H9 (cell line): Measurements from ENCODE around the gene SOBP. TPM values are rescaled to one million over a fixed set of nuclear protein-coding genes. Genes with fewer than 3 reads are reported as not detected.

ENCODE experiments used
- DNase-seq: peaks from one replicate; pipeline ENCODE4 v3.0.0-alpha.2; 2017
- H2AFZ ChIP-seq: one replicate; pipeline ENCODE4 v1.6.1; 2013; ENCODE audit warnings: mild to moderate bottlenecking, low read length, control low read depth, moderate library complexity
- H2AK5ac ChIP-seq: 2 replicates; pipeline ENCODE4 v1.6.1; 2013; ENCODE audit warnings: low read length, control low read depth, mixed read lengths; ENCODE audit not compliant: insufficient read length
- H2BK120ac ChIP-seq: one replicate; pipeline ENCODE4 v1.6.1; 2013; ENCODE audit warnings: low read depth, mild to moderate bottlenecking, low read length, control low read depth, inconsistent platforms; ENCODE audit not compliant: poor library complexity, severe bottlenecking
- H2BK12ac ChIP-seq: 2 replicates; pipeline ENCODE4 v1.6.1; 2013; ENCODE audit warnings: low read length, control low read depth, mixed read lengths, low read depth; ENCODE audit not compliant: insufficient read length
- H2BK15ac ChIP-seq: 2 replicates; pipeline ENCODE4 v1.6.1; 2013; ENCODE audit warnings: low read depth, low read length, control low read depth
- H2BK20ac ChIP-seq: one replicate; pipeline ENCODE4 v1.6.1; 2013; ENCODE audit warnings: low read depth, mild to moderate bottlenecking, low read length, control low read depth, inconsistent platforms; ENCODE audit not compliant: poor library complexity, severe bottlenecking
- H2BK5ac ChIP-seq: 2 replicates; pipeline ENCODE4 v1.6.1; 2013; ENCODE audit warnings: low read length, control low read depth, mixed read lengths; ENCODE audit not compliant: insufficient read length
- H3K14ac ChIP-seq: 2 replicates; pipeline ENCODE4 v1.6.1; 2013; ENCODE audit warnings: low read length, control low read depth; ENCODE audit not compliant: insufficient read depth
- H3K18ac ChIP-seq: 2 replicates; pipeline ENCODE4 v1.6.1; 2013; ENCODE audit warnings: low read depth, mild to moderate bottlenecking, mixed read lengths, low read length, control low read depth; ENCODE audit not compliant: insufficient read length
- H3K23ac ChIP-seq: 2 replicates; pipeline ENCODE4 v1.6.1; 2013; ENCODE audit warnings: low read length, control low read depth, mixed read lengths, low read depth; ENCODE audit not compliant: insufficient read length
- H3K23me2 ChIP-seq: 2 replicates; pipeline ENCODE4 v1.6.1; 2013; ENCODE audit warnings: low read depth, mild to moderate bottlenecking, mixed read lengths, low read length, control low read depth; ENCODE audit not compliant: insufficient read length, poor library complexity, severe bottlenecking
- H3K27ac ChIP-seq: 2 replicates; pipeline ENCODE4 v1.5.1; 2013; ENCODE audit warnings: low read length, control low read depth, mixed read lengths, low read depth; ENCODE audit not compliant: insufficient read length
- H3K27me3 ChIP-seq: 2 replicates; pipeline ENCODE4 v1.6.1; 2013; ENCODE audit warnings: low read length, control low read depth, inconsistent platforms; ENCODE audit not compliant: insufficient read depth
- H3K4ac ChIP-seq: 2 replicates; pipeline ENCODE4 v1.6.1; 2013; ENCODE audit warnings: low read depth, mild to moderate bottlenecking, control low read depth, inconsistent platforms, low read length, moderate library complexity
- H3K4me1 ChIP-seq: 2 replicates; pipeline ENCODE4 v1.6.1; 2013; ENCODE audit warnings: low read length, control low read depth, inconsistent platforms; ENCODE audit not compliant: insufficient read depth
- H3K4me2 ChIP-seq: 2 replicates; pipeline ENCODE4 v1.6.1; 2013; ENCODE audit warnings: low read length, control low read depth, mixed read lengths; ENCODE audit not compliant: insufficient read length, insufficient read depth
- H3K56ac ChIP-seq: 2 replicates; pipeline ENCODE4 v1.6.1; 2013; ENCODE audit warnings: low read depth, mild to moderate bottlenecking, mixed read lengths, low read length, control low read depth; ENCODE audit not compliant: insufficient read length
- H3K79me1 ChIP-seq: 2 replicates; pipeline ENCODE4 v1.6.1; 2013; ENCODE audit warnings: low read depth, mild to moderate bottlenecking, moderate library complexity, low read length, control low read depth, inconsistent platforms; ENCODE audit not compliant: insufficient read depth, poor library complexity, severe bottlenecking
- H3K79me2 ChIP-seq: 2 replicates; pipeline ENCODE4 v1.6.1; 2013; ENCODE audit warnings: low read length, control low read depth, inconsistent platforms; ENCODE audit not compliant: insufficient read depth
- H3K9ac ChIP-seq: 2 replicates; pipeline ENCODE4 v1.6.1; 2013; ENCODE audit warnings: low read length, control low read depth, mixed read lengths; ENCODE audit not compliant: insufficient read length; ENCODE audit errors: extremely low read depth
- H3K9me3 ChIP-seq: one replicate; pipeline ENCODE4 v1.6.1; 2013; ENCODE audit warnings: low read depth, low read length, inconsistent platforms; ENCODE audit not compliant: control insufficient read depth
- H3T11ph ChIP-seq: one replicate; pipeline ENCODE4 v1.6.1; 2013; ENCODE audit warnings: mild to moderate bottlenecking, low read length, control low read depth, inconsistent platforms
- H4K20me1 ChIP-seq: one replicate; pipeline ENCODE4 v1.6.1; 2013; ENCODE audit not compliant: control insufficient read depth, insufficient read length, insufficient read depth
- H4K5ac ChIP-seq: 2 replicates; pipeline ENCODE4 v1.6.1; 2013; ENCODE audit warnings: low read depth, mild to moderate bottlenecking, mixed read lengths, low read length, control low read depth; ENCODE audit not compliant: insufficient read length
- H4K8ac ChIP-seq: replicated peaks from 2 replicates; pipeline ENCODE4 v1.6.1; 2013; ENCODE audit warnings: low read length, control low read depth, mixed read lengths, low read depth; ENCODE audit not compliant: insufficient read length
- H4K91ac ChIP-seq: 2 replicates; pipeline ENCODE4 v1.6.1; 2013; ENCODE audit warnings: low read depth, mild to moderate bottlenecking, moderate library complexity, mixed read lengths, low read length, control low read depth; ENCODE audit not compliant: insufficient read length
- H3K27ac Mint-ChIP-seq, 3 experiments: 2 replicates in 2 of 3; 3 replicates in 1 of 3; pipeline ENCODE4 v1.8.0; 2020 to 2021; ENCODE audit warnings: mixed read lengths in 3 of 3, mild to moderate bottlenecking in 1 of 3, moderate library complexity in 1 of 3
- H3K27me3 Mint-ChIP-seq: 2 replicates; pipeline ENCODE4 v1.8.0; 2021; ENCODE audit warnings: low read depth, mild to moderate bottlenecking, moderate library complexity, mixed read lengths
- H3K36me3 Mint-ChIP-seq, 3 experiments: 2 replicates in 2 of 3; 3 replicates in 1 of 3; pipeline ENCODE4 v1.8.0; 2020 to 2021; ENCODE audit warnings: low read depth in 3 of 3, mixed read lengths in 3 of 3; ENCODE audit not compliant: insufficient read depth in 1 of 3
- H3K4me1 Mint-ChIP-seq, 2 experiments: 2 replicates each; pipeline ENCODE4 v1.8.0; 2020; ENCODE audit warnings: mixed read lengths in 2 of 2
- H3K4me3 Mint-ChIP-seq, 2 experiments: 2 replicates in 1 of 2; 3 replicates in 1 of 2; pipeline ENCODE4 v1.8.0; 2020 to 2021; ENCODE audit warnings: mild to moderate bottlenecking in 2 of 2, mixed read lengths in 2 of 2, moderate library complexity in 1 of 2
- H3K9me3 Mint-ChIP-seq, 2 experiments: 2 replicates in 1 of 2; 3 replicates in 1 of 2; pipeline ENCODE4 v1.8.0; 2020; ENCODE audit warnings: mild to moderate bottlenecking in 2 of 2, mixed read lengths in 2 of 2, moderate library complexity in 1 of 2
- CTCF ChIP-seq: fragments of 200-600 bp; sonication (generic); conservative IDR thresholded peaks from 3 replicates; pipeline ENCODE4 v1.8.0; 2021; ENCODE audit warnings: antibody characterized with exemption, mild to moderate bottlenecking
- WGBS: extraction: QIAGEN DNeasy Blood & Tissue Kit; methylation state at CpG from one replicate; pipeline ENCODE4 v1.1.7; 2013; ENCODE audit warnings: missing lambda C conversion rate, low lambda C conversion rate, mixed read lengths; ENCODE audit not compliant: insufficient read length; ENCODE audit errors: extremely low coverage; 5-methylcytosine and 5-hydroxymethylcytosine counted together
- total RNA-seq: library from RNA; stranded (reverse); gene quantifications from 2 replicates; pipeline ENCODE4 v1.2.1, GENCODE V29; 2021

SOBP gene
- total RNA-seq, 1 experiment from 2014 or later: 4.3 TPM

DNA sequence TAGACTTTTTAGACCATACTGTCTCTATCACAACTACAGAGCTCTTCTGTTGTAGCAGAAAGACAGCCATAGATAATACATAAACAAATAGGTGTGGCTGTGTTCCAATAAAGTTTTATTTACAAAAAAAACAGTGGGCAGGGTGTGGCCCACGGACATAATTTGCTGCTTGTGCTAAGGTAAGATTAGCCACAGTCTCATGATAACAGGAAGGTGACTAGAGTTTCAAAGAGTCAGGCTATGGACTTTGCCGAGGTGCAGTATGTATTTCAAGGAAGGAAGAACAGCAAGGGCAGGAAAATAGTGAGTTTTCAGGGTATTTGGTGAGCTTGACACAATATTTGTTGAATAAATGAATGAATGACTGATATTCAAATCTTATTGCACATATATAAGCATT lies 20.2 kb downstream of the SOBP start:
- peak overlapping the region in 1 of 3 experiments; percentile 25; a peak in 1 of 7 replicates for H3K27ac Mint-ChIP-seq

More for the DNA sequence above, 20.2 kb downstream of the SOBP start:
- H3K4me2 ChIP-seq: no peak overlapping the region
- H4K20me1 ChIP-seq: no peaks in the 10 kb centered on the region
- no peak overlapping the region for H3K18ac ChIP-seq
- no peak overlapping the region for H4K8ac ChIP-seq
- no peak overlapping the region for H2BK5ac ChIP-seq
- no peak for DNase-seq
- H4K5ac ChIP-seq: no peak overlapping the region
- H3K4me1 ChIP-seq: peaks cover 16% of the 10 kb centered on the region
- TF ChIP-seq CTCF: no peak
- H3K23ac ChIP-seq: no peak overlapping the region
- Mint-ChIP-seq H3K36me3 (peaks cover 5 to 8% (median 5%) of the 10 kb centered on the region in 3 experiments; a peak in 6 of 7 replicates), H3K4me1 (peaks cover 31 to 35% of the 10 kb centered on the region in 2 experiments), H3K27me3 (no peaks in the 10 kb centered on the region), H3K9me3 (peaks cover 1 to 2% of the 10 kb centered on the region in 2 experiments; a peak in 1 of 5 replicates), H3K4me3 (no peak overlapping the region)
- no peaks in the 10 kb centered on the region for H3K23me2 ChIP-seq
- H3K79me1 ChIP-seq: no peaks in the 10 kb centered on the region
- no peak overlapping the region for H2AK5ac ChIP-seq
- WGBS: no CpG with 5 or more reads among the region's 2 CpGs
- no peak overlapping the region for H2BK120ac ChIP-seq
- H2BK12ac ChIP-seq: no peak overlapping the region
- no peaks in the 10 kb centered on the region for H3K79me2 ChIP-seq
- no peak overlapping the region for H3K14ac ChIP-seq
- no peak overlapping the region for H3K56ac ChIP-seq
- no peak overlapping the region for H3T11ph ChIP-seq
- H3K4ac ChIP-seq: no peak overlapping the region
- no peak overlapping the region for H2AFZ ChIP-seq
- no peak overlapping the region for H3K27ac ChIP-seq
- no peak overlapping the region for H3K9ac ChIP-seq
- H2BK15ac ChIP-seq: no peak overlapping the region
- H4K91ac ChIP-seq: no peak overlapping the region
- H3K27me3 ChIP-seq: no peaks in the 10 kb centered on the region
- H3K9me3 ChIP-seq: no peaks in the 10 kb centered on the region
- H2BK20ac ChIP-seq: no peak overlapping the region
